ENCODE data around the gene COL11A2.

DNA sequence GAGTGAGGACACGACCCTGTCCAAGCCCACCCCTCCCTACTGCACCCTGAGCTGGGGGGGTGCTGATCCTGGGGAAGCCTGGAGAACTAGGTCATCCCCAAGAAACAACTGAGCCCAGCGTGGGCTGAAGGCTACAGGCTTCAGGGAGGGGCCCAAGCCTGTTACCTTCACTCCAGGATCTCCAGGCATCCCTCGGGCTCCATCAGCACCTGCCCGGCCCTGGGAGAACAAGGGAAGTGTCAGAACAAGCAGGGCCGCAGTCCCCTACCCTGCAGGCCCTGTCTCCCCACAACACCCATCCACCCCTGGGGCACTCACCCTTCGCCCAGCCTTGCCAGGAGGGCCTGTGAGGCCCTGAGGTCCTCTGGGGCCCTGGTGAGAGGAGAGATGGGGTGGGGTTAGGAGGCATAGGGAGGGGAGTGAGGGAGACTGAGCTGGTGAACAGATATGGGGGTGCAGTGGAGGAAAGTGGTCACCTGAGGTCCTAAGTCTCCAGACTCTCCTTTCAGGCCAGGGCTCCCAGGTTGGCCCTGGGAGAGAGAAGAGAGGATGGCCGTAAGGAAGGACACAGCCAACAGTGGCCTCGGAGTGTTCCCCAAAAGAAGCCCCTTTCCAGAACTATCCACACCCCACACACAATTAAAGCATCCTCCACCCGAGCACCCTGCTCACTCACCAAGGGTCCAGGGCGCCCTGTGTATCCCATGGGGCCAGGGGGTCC is 13.4 kb downstream of the COL11A2 start:
- TF ChIP-seq CTCF (conservative IDR thresholded peaks at IDR 0.05) (no peak), ZFX (IDR thresholded peaks at IDR 0.05) (no peak)
